Measurements from ENCODE around the gene PRICKLE1. TPM values are rescaled to one million over a fixed set of nuclear protein-coding genes. Genes with fewer than 3 reads are reported as not detected.

PRICKLE1 gene
- total and polyA plus RNA-seq, 2 donors (not counting 1 experiment from before 2014, with no cell fraction given), result 6.3 to 21.6 TPM

DNA sequence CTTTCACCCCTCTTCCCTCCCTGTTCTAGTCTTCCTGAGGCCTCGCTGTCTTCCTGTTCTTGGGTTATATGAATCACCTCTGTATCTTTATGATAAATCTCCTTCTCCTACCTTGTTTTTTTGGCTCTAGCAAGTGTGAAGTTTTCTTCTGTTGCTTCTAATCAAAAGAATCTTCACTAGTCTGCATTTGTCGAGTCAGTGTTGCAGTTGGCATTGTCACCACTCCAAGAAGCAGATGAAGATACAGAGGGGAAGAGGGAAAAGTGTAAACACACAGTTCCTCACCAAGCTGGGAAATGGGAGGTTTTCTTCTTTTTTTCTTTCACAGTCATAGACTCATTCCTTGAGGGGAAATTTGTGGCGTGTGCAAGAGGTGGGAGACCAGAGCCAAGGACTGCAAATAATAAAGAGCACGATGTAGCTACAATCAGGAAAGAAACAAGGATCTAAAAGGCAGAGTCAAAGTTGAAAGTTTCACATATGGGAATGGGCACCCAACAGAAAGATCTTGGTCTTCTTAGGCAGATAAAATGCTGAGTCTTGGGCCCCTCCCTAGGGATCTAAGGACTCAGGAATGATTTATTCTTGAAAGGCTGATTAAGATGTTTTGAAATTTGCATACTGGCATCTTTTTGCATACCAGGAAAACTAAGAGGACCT, 22.2 kb upstream of the PRICKLE1 start:
- Histone ChIP-seq H3K79me2 (ENCODE audit: control insufficient read depth, insufficient read depth, low read length) (no peaks in the 10 kb centered on the region), H4K20me1 (ENCODE audit: control insufficient read depth, insufficient read depth, low read length, poor library complexity, severe bottlenecking) (no peaks in the 10 kb centered on the region), H3K4me2 (replicated peaks; ENCODE audit: low read depth, low read length, poor library complexity, severe bottlenecking) (no peak overlapping the region), H3K27ac (ENCODE audit: low read length in 2 of 2) (no peak overlapping the region), H2AFZ (ENCODE audit: insufficient read depth, low read depth, low read length, poor library complexity, severe bottlenecking) (no peak overlapping the region), H3K27me3 (replicated peaks in 1 of 4; ENCODE audit: control extremely low read depth in 1 of 4, control insufficient read depth in 3 of 4, insufficient read depth in 4 of 4, low read length in 3 of 4) (peaks cover 0 to 5% (median 2%) of the 10 kb centered on the region in 4 experiments), H3K4me3 (ENCODE audit: control extremely low read depth in 1 of 5, extremely low read depth in 1 of 5, insufficient read depth in 1 of 5, low read depth in 2 of 5, low read length in 4 of 5) (no peak overlapping the region), H3K4me1 (ENCODE audit: control insufficient read depth in 2 of 2, insufficient read depth in 2 of 2, low read length in 2 of 2) (no peaks in the 10 kb centered on the region), H3K9me3 (ENCODE audit: control extremely low read depth in 1 of 3, control insufficient read depth in 2 of 3, insufficient read depth in 1 of 3, low read length in 2 of 3) (peaks cover 0 to 3% (median 0%) of the 10 kb centered on the region in 3 donors), H3K36me3 (replicated peaks in 1 of 2; ENCODE audit: control extremely low read depth in 1 of 2, control insufficient read depth in 1 of 2, extremely low read depth in 1 of 2, insufficient read depth in 2 of 2, low read length in 1 of 2) (no peaks in the 10 kb centered on the region), H3K9ac (ENCODE audit: low read length) (no peak overlapping the region)
- peaks cover 3% of the 10 kb centered on the region for H3K9me3 Mint-ChIP-seq (ENCODE audit: insufficient read depth)
- no peak for TF ChIP-seq EZH2 (IDR thresholded peaks at IDR 0.05; ENCODE audit: borderline replicate concordance, insufficient read depth, low read depth, low read length, poor library complexity, severe bottlenecking)
- TF ChIP-seq, protein P1, sequence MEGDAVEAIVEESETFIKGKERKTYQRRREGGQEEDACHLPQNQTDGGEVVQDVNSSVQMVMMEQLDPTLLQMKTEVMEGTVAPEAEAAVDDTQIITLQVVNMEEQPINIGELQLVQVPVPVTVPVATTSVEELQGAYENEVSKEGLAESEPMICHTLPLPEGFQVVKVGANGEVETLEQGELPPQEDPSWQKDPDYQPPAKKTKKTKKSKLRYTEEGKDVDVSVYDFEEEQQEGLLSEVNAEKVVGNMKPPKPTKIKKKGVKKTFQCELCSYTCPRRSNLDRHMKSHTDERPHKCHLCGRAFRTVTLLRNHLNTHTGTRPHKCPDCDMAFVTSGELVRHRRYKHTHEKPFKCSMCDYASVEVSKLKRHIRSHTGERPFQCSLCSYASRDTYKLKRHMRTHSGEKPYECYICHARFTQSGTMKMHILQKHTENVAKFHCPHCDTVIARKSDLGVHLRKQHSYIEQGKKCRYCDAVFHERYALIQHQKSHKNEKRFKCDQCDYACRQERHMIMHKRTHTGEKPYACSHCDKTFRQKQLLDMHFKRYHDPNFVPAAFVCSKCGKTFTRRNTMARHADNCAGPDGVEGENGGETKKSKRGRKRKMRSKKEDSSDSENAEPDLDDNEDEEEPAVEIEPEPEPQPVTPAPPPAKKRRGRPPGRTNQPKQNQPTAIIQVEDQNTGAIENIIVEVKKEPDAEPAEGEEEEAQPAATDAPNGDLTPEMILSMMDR (IDR thresholded peaks at IDR 0.05), result no peak
- ATAC-seq (ENCODE audit: low read depth), result no peak
- intact Hi-C loops (cut with micrococcal nuclease), result no loop called here
- H3K27me3 Mint-ChIP-seq, result peaks cover 19% of the 10 kb centered on the region
- H3K4me1 Mint-ChIP-seq, result no peaks in the 10 kb centered on the region
- WGBS (ENCODE audit: insufficient coverage), result 74% methylated on average over 2 of the region's 4 CpGs
- no peak overlapping the region for H3K4me3 Mint-ChIP-seq
- H3K27ac Mint-ChIP-seq, result no peak overlapping the region
- no peak for DNase-seq
- CTCF ChIA-PET, result no interaction called here
- POLR2A ChIA-PET, result no interaction called here

- no peaks in the 10 kb centered on the region for H4K20me1 ChIP-seq (ENCODE audit: control insufficient read depth, insufficient read depth, low read length, poor library complexity, severe bottlenecking)
- no peak overlapping the region for H3K27ac Mint-ChIP-seq
- H3K27me3 ChIP-seq (replicated peaks in 1 of 4; ENCODE audit: control extremely low read depth in 1 of 4, control insufficient read depth in 3 of 4, insufficient read depth in 4 of 4, low read length in 3 of 4), result peaks cover 0 to 5% (median 2%) of the 10 kb centered on the region in 4 experiments
- no peak overlapping the region for H3K9ac ChIP-seq (ENCODE audit: low read length)
- peaks cover 16% of the 10 kb centered on the region for H3K27me3 Mint-ChIP-seq
- H3K79me2 ChIP-seq (ENCODE audit: control insufficient read depth, insufficient read depth, low read length), result no peaks in the 10 kb centered on the region
- no peaks in the 10 kb centered on the region for H3K4me1 Mint-ChIP-seq
- no peak overlapping the region for H2AFZ ChIP-seq (ENCODE audit: insufficient read depth, low read depth, low read length, poor library complexity, severe bottlenecking)
- H3K27ac ChIP-seq (ENCODE audit: low read length in 2 of 2), result no peak overlapping the region
- H3K36me3 ChIP-seq (replicated peaks in 1 of 2; ENCODE audit: control extremely low read depth in 1 of 2, control insufficient read depth in 1 of 2, extremely low read depth in 1 of 2, insufficient read depth in 2 of 2, low read length in 1 of 2), result no peaks in the 10 kb centered on the region
- WGBS (ENCODE audit: insufficient coverage), result 88% methylated on average over 8 of the region's 8 CpGs
- H3K4me1 ChIP-seq (ENCODE audit: control insufficient read depth in 2 of 2, insufficient read depth in 2 of 2, low read length in 2 of 2), result no peaks in the 10 kb centered on the region
- CTCF ChIA-PET, result no interaction called here
- H3K4me2 ChIP-seq (replicated peaks; ENCODE audit: low read depth, low read length, poor library complexity, severe bottlenecking), result no peak overlapping the region
- DNase-seq (no peak), ATAC-seq (ENCODE audit: low read depth) (no peak)
- TF ChIP-seq, protein P1 (IDR thresholded peaks at IDR 0.05), result no peak
- TF ChIP-seq EZH2 (IDR thresholded peaks at IDR 0.05; ENCODE audit: borderline replicate concordance, insufficient read depth, low read depth, low read length, poor library complexity, severe bottlenecking), result no peak
- no peak overlapping the region for H3K4me3 ChIP-seq (ENCODE audit: control extremely low read depth in 1 of 5, extremely low read depth in 1 of 5, insufficient read depth in 1 of 5, low read depth in 2 of 5, low read length in 4 of 5)
- H3K9me3 ChIP-seq (ENCODE audit: control extremely low read depth in 1 of 3, control insufficient read depth in 2 of 3, insufficient read depth in 1 of 3, low read length in 2 of 3), result no peaks in the 10 kb centered on the region
- intact Hi-C loops (cut with micrococcal nuclease), result no loop called here
- POLR2A ChIA-PET, result no interaction called here
- H3K9me3 Mint-ChIP-seq (ENCODE audit: insufficient read depth), result no peaks in the 10 kb centered on the region
- H3K4me3 Mint-ChIP-seq, result no peak overlapping the region
Observed at GRCh38 chr12:42609605-42610004, 20.1 kb upstream of the PRICKLE1 start.
